Effector CD8-positive, alpha-beta T cell (primary cell): ENCODE results near the gene MS4A4A.
"Not testable (repeated sequence)": the region's sequence is repeated elsewhere in the genome, so short reads cannot be mapped to it uniquely, and the experiment has no call there.

Source experiments
- DNase-seq: peaks from one replicate; lab custom pipeline; 2025; lab: John Stamatoyannopoulos, UW

MS4A4A gene

DNA sequence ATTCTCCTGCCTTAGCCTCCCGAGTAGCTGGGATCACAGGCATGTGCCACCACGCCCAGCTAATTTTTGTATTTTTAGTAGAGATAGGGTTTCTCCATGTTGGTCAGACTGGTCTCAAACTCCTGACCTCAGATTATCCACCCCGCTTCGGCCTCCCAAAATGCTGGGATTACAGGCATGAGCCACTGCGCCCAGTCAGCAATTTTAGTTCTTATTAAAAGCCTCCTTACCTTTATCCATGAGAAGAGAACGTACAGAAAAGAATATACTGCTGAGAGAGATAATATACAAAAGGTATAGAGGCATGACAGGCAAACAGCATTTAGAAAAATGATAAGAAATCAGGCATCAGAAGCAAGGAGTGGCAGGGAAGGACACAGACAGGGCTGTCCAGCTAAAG lies 21.4 kb downstream of the MS4A4A start:
- DNase-seq = not testable (repeated sequence)

DNA sequence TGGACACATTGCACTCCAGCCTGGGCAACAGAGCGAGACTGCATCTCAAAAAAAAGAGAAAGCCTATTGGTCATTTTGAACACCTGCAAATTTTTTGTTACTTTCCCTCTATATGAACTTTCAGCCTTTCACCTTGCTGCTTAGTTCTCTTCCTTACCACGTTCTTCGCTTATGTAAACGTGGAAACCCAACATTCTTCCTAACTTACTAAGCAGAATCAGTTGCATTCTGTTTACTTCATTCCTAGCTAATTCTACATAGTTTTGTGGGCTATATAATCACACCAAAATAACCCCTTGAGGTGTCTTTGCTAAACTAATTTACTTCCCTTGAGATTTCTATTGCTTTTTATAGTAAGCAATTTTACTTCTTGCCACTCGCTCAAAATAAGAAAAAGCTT lies 23.2 kb downstream of the MS4A4A start:
- no peak for DNase-seq

DNA sequence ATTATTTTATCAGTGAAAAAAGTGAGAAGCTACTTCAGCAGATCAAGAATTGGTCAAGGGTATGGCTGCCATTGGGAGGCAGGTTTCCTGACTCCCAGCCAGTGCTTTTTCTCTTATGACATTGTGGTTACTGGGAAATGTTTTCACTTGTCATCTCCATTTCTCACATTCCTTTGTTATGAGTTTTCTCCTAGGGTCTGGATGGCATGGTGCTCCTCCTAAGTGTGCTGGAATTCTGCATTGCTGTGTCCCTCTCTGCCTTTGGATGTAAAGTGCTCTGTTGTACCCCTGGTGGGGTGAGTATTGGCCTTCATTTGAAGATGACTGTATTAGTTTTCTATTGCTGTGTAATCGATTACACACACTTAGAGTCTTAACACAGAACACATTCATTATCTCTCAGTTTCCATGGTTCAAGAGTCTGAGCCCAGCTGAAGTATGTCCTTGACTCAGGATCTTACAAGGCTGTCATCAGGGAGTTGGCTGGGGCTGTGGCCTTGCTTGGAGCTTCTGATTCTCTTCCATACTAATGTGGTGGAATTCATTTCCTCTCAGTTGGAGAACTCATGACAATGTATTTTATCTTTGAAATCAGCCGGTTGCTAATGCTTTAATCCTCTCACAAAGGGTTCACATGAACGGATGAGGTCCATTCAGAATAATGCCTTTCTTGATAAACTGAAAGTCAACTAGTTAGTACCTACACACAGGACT lies 25.6 kb downstream of the MS4A4A start:
- no peak for DNase-seq

DNA sequence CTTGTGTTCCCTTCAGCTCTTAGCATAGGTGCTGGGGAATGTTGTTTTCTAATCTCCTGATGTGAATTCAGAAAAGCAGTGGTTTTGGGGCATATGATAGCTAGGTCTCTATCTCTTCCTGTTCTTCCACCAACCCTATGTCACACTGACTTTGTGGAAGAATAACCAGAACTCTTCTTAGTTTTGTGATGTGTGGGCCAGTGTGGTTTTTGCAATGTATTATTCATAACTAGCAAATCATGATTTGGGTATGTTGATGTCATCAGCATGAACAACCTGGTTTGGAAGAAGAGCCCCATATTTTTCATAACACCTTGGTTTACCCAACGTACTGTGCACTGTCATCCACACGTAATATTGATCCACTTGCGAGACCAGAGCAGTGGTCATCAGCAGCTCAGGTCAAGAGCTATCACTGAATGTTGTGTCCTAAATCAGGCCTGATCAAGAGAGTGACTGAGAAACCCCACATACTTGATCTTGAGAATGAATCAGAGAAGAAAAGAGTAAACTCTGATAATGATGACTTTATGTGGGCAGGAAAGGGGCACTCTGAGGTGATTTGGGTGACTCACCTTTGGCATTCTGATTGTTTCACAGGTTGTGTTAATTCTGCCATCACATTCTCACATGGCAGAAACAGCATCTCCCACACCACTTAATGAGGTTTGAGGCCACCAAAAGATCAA lies 27.2 kb downstream of the MS4A4A start:
- DNase-seq = no peak

DNA sequence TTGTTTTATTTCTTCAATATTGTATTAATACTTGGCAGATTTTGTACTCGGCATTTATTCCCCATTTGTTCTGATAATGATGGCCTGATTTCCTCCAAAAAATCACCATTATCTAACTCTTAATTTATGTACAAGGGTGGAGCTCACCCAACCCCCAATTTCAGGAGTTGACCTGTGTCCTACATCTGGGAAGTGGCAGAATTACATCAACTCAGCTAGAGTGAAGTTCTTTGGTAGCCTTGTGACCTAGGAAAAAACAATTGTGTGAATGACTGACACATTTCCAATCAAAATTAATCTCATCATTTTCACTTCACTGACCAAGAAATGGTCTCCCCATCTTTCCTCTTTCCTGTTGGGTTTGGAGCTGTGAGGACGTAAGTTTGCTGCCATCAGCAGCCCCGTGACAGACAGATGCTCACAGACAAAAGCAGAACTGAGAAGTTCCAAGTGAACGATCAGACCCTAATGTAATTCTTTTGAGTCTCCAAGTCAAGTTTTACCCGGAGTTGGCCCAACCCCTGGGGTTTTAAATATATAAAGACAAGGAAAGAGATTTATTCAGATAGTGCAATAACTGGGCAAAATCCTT lies 30.0 kb downstream of the MS4A4A start:
- no peak for DNase-seq

DNA sequence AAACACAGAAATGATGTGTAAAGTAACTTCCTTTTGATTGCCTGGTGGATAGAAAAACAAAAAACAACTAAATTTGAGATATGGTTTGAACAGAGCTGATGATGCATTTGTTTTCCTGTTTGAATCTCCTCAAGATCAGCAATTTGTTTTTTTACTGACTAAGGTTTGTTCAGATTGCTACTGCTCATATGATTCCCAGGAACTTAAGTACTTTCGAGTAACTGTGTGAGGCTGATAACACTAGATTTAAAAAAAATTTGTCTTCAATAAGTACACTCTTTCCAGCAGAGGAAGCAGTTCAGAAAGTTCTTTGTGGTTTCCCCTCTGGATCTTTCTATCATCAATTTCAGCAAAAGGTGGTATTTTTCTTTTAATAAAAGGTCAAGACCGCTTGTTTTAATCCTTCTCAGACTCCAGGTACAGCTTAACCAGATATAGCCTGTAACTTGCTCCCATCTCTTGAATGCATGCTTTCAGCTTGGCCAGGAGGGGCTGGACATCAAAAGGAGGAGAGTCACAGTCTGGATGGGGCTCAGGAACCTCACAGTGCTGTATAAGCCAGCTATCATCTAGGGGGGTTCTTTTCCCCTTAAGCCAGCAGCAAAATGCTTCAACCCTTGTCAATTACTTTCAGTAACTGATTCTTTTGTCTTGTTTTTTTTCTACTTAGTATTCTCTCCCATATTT lies 34.3 kb downstream of the MS4A4A start:
- no peak for DNase-seq

DNA sequence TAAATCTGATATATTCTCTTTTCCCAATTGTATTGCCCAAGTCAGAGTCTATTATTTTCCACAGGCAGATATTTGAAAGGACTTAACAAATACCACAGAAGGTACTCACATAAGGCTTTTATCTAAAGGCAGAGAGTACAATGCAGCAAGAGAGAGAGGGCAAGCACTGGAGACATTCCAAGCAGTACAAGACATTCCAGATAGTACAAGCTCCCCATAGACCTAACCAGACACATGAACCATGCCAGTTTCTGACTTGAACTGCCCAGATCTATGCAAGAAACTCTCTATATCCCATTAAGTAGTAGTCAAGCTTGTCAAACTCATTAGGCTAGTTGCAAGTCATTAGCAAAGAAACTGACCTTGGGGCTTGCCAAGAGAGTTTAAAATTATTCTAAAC lies 35.4 kb downstream of the MS4A4A start:
- no peak for DNase-seq

DNA sequence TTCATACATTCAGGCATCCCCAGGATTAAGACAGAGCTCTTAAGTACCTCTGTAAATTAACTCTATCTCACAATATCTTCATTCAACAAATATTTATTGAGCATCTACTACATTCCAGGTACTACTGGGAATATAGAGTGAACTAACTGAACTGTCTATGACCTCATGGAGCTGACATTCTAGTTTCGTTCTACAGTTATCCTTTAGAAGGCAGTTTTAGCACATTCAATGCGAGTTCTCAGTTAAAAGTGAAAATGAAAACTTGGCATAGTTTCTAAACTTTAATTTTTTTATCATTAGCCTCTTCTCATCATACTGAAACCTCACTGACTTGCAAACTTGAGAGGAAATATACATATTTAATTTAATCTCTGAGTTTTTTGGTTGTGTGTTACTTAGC lies 35.9 kb downstream of the MS4A4A start:
- no peak for DNase-seq

DNA sequence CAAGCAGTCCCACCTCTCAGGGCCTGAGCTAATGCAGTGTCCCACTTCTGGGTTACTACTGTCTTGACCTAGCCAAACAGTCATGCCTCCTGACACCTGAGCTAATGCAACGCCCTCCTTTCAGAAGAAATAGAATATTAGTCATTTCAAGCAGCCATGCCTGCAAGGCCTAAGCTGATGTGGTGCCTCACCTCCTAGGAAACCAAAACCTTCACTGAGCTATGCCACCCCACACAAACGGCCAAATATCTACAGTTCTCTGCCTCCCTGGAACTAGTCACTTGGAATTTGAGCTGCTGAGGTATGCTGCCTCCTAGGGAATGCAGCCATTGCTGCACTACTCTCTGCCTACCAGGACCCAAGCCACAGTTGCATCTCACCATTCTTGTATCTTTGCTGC lies 38.3 kb downstream of the MS4A4A start:
- DNase-seq = no peak

DNA sequence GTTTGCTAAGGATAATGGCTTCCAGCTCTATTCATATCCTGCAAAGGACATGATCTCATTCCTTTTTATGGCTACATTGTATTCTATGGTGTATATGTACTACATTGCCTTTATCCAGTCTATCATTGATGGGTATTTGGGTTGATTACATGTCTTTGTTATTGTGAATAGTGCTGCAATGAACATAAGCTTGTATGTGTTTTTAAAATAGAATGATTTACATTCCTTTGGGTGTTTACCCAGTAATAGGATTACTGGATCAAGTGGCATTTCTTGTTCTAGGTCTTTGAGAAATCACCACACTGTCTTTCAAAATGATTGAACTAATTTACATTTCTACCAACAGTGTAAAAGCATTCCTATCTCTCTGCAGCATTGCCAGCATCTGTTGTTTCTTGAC lies 40.6 kb downstream of the MS4A4A start:
- no peak for DNase-seq

DNA sequence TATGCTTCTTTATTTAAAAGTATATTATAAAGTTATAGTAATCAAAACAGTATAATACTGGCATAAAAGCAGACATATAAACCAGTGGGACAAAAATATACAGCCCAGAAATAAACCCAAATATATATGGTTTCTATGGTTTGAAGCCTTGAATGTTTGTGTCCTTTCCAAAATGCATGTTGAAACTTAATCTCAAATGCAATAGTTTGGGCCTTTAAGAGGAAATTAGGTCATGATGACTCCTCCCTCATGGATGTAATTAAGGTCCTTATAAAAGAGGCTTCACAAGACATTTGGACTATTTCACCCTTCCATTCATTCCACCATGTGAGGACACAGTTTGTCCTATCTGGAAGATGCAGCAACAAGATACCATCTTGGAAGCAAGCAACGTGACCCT lies 46.5 kb downstream of the MS4A4A start, which contains the start of gene MS4A6E:
TSS of gene MS4A6E (plus strand) at position 301 of the 400 bp plus-strand sequence. CDS start 7,641 bp downstream, outside the sequence.
- no peak for DNase-seq

DNA sequence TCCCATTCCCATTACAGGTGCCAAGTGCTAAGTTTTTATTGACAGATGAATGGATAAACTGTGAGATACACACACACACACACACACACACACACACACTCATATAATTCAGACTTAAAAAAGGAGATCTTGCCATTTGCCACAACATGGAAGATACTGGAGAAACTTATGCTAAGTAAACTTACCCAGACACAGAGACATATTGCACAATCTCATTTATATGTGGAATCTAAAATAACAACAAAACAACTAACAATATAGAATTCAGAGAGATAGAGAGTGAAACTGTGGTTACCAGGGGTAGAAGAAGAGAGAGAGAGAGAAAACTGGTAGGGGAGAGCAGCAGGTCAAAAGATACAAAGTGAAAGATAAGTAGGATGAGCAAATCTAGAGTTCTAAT lies 48.0 kb downstream of the MS4A4A start:
- no peak for DNase-seq

DNA sequence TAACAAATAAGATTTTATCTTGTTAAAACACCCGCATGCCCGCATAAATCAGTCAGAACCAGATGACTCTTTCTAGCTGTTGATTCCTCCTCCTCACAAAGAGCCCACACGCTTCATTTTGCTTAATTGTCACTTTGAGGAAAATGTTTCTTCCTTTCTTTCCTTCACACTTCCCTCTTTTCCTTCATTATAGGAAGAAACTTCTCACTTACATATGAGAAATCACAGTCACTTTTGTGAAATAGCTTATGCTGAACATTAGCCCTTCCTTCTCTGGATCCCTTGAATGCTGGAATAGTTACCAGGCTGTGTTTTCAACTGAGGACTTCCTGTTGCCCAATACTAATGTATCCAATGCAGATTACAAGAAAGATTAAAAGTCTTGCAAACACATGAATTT lies 52.4 kb downstream of the MS4A4A start:
- DNase-seq = no peak

DNA sequence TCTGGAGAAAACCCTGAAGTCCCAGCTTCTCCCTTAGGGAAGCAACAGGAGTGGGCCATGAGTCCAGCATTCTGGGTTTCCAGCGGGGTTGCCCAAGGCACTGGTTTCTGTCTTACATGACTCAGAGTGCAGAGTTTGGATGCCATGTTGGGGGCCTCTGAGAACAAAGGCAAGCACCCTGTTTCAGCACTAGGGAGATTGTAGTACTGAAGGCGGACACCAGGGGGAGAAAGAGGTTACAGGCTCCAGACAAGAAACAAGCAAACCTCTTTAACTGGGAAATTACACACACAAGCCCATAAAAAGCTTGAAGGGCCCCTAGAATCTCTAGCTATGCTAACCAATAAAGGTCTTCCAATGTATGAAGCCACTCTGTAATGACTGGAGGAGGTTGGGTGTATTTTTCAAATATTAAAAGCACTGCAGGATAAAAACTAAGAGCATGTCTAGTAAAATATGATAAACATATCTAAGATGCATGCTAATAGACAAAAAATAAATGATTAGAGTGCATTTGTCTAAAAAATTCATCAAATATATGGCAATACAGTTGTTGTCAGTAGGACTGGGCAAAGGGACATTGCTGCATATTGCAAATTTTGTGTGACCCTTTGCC lies 53.6 kb downstream of the MS4A4A start:
- DNase-seq = peak; percentile 26

DNA sequence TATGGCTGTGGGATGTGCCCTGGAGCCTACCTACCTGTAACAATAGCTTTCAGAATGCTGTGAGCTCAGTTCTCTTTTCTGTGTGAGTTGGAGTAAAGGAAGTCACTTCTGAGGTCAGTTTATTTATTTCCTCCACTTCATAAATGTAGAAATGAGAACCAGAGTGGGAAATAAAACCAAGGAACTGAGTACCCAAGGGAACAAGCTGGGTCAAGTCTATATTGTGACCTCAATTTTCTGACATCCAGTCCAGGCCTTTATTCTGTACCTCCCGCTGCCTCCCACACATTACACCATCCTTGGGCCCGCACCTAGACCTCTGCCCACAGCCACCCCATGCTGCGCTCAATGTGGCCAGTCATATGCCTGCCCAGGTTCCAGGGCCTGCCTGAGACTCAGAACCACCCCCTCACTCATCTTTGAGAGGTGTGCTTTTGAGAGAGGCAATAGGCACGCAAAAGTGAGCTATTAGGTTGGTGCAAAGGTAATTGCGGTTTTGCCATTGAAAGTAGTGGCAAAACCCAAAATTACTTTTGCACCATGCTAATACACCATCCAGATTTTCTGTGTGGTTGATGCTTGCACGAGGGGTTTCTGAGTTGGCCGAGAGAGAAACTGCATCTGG lies 56.4 kb downstream of the MS4A4A start:
- DNase-seq = no peak

DNA sequence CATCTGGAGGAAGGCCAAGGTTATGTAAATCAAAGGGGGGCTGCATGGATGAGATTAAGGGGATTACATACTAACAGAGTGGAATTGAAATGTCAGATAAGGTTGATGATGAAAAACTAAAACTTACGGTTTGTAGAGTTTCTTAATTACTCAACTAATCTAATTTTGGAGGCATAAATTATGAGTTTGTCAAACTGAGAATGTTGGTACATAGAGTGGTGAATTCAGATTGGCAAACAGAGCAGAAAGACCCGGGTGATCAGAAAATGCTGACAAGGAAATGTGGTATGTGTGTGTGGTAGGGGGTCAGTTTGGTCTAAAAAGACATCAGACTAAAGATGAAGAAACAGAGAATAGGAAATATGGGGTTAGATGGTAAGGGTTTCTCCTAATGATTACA lies 57.6 kb downstream of the MS4A4A start:
- DNase-seq = no peak

DNA sequence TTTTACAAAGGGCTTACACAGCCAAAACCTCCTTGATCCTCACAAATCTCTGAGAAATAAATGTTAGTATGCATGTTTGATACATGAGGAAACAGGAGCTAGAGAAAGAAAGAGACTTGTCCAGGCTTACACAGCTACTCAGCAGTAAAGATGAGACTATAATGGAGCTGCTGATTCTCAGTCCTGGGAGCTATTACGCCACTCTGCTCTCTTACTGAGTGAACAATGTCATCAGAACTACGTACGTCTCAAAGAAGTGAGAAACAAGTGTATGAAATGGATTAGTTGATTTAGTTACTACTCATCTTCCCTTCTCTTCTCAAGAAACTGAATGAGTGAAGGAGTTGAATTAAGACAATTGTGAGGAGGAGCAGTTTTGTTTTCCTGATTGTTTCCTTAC lies 58.9 kb downstream of the MS4A4A start:
- DNase-seq = no peak

DNA sequence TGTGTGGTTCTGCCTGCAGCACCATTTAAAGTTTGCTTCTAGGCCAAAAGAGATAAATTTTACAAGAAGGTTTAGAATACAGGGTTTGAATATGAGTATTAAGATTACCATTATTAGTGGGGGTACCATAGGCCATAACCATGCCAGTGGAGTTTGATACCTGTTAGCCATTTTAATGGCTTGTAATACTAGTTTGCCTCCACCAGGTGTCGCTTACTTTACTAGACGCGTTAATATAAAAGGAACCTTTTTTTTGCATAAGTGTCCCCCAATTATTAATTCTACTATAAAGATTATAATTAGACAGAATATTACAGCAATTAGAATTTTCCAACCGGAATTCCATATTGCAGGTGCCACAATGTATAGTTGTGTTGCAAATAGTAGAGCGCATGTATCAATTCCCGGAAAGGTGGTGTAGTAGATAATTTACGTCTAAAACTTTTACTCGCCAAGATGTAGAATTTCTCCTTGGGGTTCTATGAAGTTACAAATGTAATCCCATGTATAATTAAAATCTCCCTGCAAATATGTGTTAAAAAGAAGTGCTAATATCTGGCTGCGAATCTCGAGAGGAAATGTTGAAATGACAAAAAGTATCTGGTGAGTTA lies 62.7 kb downstream of the MS4A4A start:
- no peak for DNase-seq

DNA sequence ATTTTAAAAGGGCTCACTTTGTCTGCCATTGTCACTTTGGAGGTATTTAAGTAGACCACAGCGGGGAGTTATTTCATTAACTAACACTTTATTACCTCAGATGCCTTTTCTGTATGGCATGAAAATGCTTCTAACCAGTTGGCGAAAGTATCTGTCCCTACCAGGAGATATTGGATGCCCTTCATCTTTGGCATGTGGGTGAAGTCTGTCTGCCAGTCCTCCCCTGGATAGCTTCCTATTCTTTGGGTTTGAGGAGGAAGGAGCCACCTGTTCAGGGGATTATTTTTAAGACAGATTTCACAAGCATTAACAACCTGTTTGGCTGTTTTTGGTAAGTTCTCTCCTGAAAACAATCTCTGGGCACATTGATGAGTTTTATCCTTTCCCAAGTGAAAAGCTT lies 63.7 kb downstream of the MS4A4A start:
- no peak for DNase-seq

DNA sequence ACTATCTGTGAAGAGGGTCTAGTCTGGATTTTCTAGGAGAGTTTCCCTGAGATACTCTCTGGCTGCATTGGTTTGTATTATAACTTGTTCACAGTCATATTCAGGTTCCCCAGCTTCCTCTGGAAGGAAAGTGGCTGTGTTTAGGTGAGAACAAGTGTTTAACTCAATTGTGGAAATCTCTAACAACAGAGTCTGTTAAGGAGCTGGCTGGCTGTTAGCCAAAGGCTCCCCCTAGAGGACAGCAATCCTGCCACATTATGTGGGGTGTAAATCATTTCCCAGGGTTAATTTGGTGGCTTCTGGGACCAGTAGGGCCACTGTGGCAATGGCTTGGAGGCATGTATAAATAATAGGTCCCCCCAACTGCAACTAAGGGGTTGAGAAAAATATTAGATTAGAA lies 65.0 kb downstream of the MS4A4A start:
- DNase-seq = no peak

DNA sequence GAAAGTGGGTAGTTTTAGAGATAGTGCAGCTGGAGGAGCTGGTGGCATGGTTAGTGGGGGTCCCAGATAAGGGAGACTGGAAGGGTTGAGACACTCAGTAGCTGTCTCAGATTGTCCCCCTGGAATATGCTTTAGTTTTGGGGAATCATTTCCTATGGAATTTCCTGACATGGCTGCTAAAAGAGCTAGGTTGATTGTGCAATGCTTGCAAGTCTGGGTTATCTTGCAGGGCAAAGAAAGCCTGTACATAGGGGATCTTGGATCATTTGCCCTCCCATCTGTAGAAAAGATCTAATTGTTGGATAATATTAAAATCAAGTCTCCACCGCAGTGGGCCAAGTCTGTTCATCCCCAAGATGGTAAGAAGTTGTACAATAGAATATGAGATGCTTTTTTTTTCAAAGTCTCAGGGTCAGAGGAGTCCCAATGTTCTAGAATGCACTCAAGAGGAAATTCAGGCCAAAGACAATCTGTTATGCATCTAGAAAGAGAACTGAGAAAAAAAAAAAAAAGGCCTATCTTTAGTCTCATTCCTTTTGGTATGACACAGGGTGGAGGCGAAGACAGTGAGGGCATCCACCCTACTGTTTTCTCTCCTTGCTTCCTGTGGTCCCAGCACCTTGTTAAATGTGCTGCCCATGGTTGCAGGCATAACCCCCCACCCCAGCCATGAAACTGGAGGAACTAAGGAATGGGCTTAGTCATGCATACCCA lies 66.8 kb downstream of the MS4A4A start:
- DNase-seq = no peak
